GM18505 (cell line): ENCODE results near the gene MUC20.
"Not testable (repeated sequence)": the region's sequence is repeated elsewhere in the genome, so short reads cannot be mapped to it uniquely, and the experiment has no call there.

Experiments used
- ATAC-seq: cut with Tn5 transposase; IDR thresholded peaks from one replicate; pipeline ENCODE4 v1.9.1; 2021; ENCODE audit not compliant: unreplicated experiment
- POLR2A ChIP-seq: IDR thresholded peaks from 4 replicates; pipeline ENCODE4 v1.6.1; 2011; ENCODE audit warnings: borderline replicate concordance; ENCODE audit not compliant: insufficient read depth, insufficient read length; ENCODE audit errors: extremely low read depth

The MUC20 gene

GRCh38 chr3:195714380-195715011 lies 6.3 kb upstream of the MUC20 start:
- no peak for TF ChIP-seq POLR2A
- ATAC-seq = no peak

DNA sequence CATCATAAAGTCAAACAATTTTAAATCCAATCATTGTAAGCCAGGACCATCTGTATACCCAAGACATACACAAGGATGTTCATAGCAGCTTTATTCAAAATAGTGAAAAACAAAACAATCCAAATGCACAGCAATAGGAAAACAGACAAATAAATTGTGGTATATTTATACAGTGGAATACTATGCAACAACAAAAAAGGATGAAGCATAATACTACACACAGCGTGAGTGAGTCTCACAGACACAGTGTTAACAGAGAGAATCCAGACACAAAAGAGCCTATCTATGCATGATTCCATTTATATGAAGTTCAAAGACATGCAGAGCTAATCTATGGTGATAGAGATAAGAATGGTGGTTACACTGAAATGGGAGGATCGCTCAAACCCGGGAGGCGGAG lies 5.6 kb upstream of the MUC20 start:
- TF ChIP-seq POLR2A = no peak
- ATAC-seq = no peak

GRCh38 chr3:195715583-195716266 lies 5.1 kb upstream of the MUC20 start:
- no peak for TF ChIP-seq POLR2A
- no peak for ATAC-seq

- no peak for TF ChIP-seq POLR2A
- ATAC-seq = no peak
Measured at GRCh38 chr3:195717416-195717815, 3.4 kb upstream of the MUC20 start.

GRCh38 chr3:195717852-195718476 lies 2.8 kb upstream of the MUC20 start:
- TF ChIP-seq POLR2A = no peak
- ATAC-seq = no peak

DNA sequence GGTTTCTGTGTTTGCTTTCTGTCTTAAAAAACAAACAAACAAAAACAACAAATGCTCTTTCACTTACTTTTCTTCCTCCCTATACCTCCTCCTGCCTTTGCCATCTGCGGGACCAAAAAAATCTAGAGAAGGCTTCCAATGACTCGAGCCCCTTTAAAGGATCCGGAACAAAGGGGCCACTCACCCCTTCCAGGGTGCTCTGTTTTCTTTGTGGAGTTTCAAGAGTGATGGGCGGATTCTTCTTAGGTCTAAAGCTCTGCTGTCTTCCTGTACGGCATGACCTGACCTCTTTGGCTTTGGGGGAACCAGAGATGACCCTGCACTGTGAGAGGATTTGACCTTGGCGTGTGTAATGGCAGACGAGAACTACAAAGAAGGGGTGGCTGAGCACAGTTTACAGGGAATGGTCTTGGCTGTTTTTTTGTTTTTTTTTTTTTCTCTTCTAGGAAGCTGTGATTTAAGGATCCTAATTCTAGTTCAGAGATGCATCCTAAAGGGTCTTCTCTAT lies 2.2 kb upstream of the MUC20 start:
- no peak for ATAC-seq
- TF ChIP-seq POLR2A = no peak

GRCh38 chr3:195719514-195720254 lies 1.1 kb upstream of the MUC20 start:
- ATAC-seq = not testable (repeated sequence)

DNA sequence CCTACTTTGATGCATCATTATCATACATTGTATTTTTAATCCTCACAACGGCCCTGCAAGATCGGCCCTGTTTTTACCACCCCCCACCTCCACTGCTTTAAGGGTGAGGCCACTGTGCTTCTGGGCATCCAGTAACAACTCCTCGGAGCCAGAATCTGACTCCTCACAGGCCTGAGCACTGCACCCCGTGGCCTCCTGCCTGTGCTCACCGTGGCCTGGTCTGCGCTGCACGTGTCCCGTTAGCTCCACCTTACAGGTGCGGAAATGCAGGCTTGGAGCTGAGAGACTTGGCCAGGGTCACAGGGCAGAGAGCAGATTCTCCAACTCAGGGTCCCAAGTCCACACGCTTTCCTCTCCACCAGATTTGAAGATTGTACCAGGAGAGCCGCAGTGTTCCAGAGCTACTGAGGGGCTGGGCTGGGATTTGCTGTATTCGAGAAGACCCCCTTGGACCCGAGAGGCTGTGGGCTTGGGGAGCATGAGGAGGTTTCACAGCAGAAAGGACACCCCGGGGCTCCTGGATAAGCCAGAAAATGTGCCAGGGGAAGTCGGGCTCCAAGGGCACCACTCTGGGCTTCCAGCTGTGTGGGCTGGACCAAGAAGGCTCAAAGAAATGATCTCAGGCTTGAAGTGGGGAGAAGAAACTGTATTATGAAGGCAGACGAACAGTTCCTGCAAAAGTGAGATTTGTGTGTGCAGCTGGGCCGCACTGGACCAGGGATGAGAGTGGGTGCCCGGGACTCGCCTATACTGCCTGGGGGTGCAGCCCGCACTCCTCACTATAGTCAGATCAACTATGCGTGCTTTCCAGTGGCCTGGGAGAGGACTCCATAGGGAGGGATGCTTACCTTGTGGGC lies 1.6 kb downstream of the MUC20 start:
- ATAC-seq = not testable (repeated sequence)

DNA sequence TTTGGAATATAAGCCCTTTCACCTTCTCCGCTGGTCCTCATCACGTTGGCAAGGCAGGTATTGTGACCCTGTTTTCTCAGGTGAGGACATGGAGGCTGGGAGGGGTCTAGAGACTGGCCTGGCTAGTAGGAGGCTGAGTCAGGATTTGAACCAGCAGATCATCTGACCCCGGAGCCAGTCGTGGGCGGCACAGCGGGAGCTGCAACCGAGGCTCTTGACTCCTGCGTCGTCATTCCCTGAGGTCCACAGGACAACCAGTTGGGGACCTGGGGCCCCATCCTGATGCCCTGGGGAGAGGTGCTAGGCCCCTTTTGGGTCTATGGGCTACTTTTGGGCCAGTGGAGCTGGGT lies 2.2 kb downstream of the MUC20 start:
- ATAC-seq = not testable (repeated sequence)

DNA sequence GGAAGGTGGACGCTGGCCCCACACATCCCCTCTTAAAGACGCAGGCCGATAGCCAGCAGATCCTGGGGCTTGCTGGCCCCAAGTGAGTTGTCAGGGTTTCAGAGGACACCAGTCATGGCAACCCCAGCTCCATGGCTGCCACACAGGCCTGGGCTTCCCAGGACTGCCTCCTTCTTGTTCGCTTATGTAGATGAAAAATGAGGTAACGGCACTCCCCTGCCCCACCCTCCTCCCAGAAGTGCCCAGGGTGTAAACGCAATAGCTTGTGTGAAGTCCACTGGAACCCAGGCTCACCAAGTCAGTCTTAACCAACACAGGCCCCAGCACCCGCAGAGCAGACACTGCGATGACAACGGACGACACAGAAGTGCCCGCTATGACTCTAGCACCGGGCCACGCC lies 3.6 kb downstream of the MUC20 start:
- ATAC-seq = not testable (repeated sequence)

DNA sequence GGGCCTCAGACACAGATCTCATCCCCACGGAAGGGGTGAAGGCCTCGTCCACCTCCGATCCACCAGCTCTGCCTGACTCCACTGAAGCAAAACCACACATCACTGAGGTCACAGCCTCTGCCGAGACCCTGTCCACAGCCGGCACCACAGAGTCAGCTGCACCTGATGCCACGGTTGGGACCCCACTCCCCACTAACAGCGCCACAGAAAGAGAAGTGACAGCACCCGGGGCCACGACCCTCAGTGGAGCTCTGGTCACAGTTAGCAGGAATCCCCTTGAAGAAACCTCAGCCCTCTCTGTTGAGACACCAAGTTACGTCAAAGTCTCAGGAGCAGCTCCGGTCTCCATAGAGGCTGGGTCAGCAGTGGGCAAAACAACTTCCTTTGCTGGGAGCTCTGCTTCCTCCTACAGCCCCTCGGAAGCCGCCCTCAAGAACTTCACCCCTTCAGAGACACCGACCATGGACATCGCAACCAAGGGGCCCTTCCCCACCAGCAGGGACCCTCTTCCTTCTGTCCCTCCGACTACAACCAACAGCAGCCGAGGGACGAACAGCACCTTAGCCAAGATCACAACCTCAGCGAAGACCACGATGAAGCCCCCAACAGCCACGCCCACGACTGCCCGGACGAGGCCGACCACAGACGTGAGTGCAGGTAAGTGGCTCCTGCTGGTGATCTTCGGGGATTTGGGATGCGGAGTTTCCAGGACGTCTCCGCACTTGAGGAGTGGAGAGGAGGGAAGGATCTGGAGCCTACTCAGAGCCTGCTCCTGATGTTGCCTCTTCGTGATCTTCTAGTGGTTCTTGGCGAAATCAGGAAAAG lies 5.3 kb downstream of the MUC20 start:
- not testable (repeated sequence) for ATAC-seq

DNA sequence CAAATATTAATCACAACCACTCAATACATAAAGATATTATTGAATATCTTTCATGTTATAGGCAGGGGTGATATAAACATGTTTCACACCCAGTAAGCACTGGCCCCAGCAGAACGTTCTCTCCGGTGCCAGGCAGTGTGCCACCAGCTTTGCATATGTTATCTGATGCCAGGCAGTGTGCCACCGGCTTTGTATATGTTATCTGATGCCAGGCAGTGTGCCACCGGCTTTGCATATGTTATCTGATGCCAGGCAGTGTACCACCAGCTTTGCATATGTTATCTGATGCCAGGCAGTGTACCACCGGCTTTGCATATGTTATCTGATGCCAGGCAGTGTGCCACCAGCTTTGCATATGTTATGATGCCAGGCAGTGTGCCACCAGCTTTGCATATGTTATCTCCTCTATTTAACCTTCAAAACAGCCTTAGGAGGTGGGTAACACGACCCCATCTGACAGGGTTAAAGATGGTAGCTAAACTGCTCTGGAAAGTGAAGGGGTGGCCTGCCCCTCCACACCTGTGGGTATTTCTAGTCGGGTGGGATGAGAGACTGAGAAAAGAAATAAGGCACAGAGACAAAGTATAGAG lies 6.9 kb downstream of the MUC20 start:
- ATAC-seq = no peak
- no peak for TF ChIP-seq POLR2A

DNA sequence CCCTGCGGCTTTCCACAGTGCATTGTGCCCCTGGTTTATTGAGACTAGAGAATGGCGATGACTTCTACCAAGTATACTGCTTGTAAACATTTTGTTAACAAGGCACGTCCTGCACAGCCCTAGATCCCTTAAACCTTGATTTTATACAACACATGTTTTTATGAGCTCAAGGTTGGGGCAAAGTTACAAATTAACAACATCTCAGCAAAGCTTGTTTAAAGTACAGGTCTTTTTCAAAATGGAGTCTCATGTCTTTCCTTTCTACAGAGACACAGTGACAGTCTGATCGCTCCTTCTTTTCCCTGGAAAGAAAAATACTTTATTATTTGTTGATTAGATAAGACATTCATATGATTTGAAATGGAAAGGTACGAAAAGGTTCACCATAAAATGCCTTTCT lies 8.0 kb downstream of the MUC20 start:
- ATAC-seq = not testable (repeated sequence)
